ENCODE results near the gene NECAB2.

The NECAB2 gene

GRCh38 chr16:84034516-84034915 is 66.5 kb downstream of the NECAB2 start:
- DNase-seq (ENCODE audit: low read depth): no peak

DNA sequence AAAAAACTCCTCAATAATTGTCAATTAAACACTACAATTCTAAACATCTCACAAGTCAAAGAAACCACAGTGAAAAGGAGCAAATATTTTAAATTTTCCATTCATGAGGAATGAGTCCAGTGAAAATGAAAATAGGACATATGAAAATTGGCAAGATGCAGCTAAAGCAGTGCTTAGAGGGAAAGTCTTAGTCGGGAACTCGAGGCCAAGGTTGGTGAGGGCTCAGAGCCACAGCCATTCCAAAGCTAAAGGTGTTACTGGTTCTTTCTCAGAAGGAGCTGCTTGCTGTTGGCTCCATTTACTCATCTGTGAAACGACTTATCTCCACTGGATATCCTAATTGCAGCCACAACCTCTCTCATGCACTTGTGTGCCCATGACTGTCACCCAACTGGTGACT is 68.1 kb downstream of the NECAB2 start:
- H3K4me3 ChIP-seq (ENCODE audit: low read depth, low read length): no peak overlapping the region
- no peak for TF ChIP-seq CTCF (conservative IDR thresholded peaks at IDR 0.05; ENCODE audit: low read depth, low read length)
- DNase-seq (ENCODE audit: low read depth): no peak

More at GRCh38 chr16:84034516-84034915, 66.5 kb downstream of the NECAB2 start:
- TF ChIP-seq CTCF (conservative IDR thresholded peaks at IDR 0.05; ENCODE audit: low read depth, low read length): no peak
- no peak overlapping the region for H3K4me3 ChIP-seq (ENCODE audit: low read depth, low read length)

GRCh38 chr16:84036982-84037425 is 69.0 kb downstream of the NECAB2 start:
- no peak for TF ChIP-seq CTCF (conservative IDR thresholded peaks at IDR 0.05; ENCODE audit: low read depth, low read length)
- DNase-seq (ENCODE audit: low read depth): no peak
- H3K4me3 ChIP-seq (ENCODE audit: low read depth, low read length): no peak overlapping the region

DNA sequence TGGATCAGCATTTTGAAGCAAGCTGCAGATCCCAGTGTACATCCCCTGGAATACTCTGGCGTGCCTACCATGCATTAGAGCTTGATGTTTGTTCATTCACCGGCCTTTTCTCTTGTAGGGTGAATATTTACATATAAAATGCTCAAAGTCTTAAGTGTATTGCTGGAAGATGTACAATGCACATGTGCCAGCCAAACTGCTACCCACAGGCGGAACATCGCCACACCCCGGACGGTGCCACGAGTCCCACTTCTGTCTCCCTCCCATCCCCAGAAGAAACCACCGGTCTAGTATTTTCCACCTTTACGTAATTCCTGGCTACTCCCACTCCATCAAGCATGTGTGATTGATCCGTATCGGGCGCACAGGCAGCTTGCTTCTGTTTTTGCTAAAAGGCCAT is 70.4 kb downstream of the NECAB2 start:
- H3K4me3 ChIP-seq (ENCODE audit: low read depth, low read length): no peak overlapping the region
- DNase-seq (ENCODE audit: low read depth): no peak
- no peak for TF ChIP-seq CTCF (conservative IDR thresholded peaks at IDR 0.05; ENCODE audit: low read depth, low read length)

DNA sequence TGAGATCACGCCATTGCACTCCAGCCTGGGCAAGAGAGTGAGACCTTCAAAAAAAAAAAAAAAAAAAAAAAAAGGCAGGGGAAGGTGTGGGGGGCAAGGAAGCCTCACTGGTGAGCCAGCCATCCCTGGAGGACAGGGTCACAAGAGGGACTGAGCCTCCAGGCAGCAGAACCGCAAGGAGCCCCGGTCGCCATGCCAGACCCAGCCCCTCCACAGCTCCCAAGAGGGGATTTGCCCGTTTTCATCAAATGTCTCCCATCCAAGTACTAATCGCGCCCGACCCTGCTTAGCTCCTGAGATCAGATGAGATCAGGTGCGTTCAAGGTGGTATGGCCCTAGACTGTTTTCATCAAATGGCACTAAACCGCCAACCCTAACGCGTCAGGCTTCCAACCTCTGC is 71.7 kb downstream of the NECAB2 start:
- TF ChIP-seq CTCF (conservative IDR thresholded peaks at IDR 0.05; ENCODE audit: low read depth, low read length): no peak
- H3K4me3 ChIP-seq (ENCODE audit: low read depth, low read length): no peak overlapping the region
- no peak for DNase-seq (ENCODE audit: low read depth)

DNA sequence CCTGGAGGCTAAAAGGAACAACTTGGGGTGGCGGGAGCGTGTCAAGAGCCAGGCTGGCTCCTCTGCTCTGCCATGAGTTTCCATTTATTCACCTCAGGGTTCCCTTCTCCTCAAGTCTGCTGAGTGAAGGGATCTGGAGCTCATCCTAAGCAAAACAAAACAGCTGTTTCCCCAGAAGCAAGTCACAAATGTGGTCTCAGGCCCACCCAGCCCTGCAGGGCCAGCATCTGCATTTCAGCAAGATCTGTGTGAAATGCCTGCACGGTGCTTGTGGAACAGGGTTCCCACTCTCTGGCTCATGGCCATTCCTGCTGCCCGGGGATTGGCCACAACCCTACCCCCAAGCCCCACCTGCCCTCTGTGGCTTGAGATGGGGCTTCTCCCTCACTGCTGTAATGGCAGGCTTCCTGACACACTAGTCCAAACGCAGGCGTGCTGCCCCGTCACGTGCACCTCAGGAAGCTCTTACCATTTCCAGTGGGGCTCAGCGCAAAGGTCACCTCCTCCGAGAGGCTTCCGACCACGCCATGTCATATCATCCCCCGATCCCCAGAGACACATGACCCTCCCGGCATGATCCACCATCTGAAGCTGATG is 72.3 kb downstream of the NECAB2 start:
- no peak overlapping the region for H3K4me3 ChIP-seq (ENCODE audit: low read depth, low read length)
- no peak for DNase-seq (ENCODE audit: low read depth)
- no peak for TF ChIP-seq CTCF (conservative IDR thresholded peaks at IDR 0.05; ENCODE audit: low read depth, low read length)
